SK-N-SH (cell line): ENCODE data around the gene ATP2B2. TPM values are rescaled to one million over a fixed set of nuclear protein-coding genes. Genes with fewer than 3 reads are reported as not detected.

Source experiments
- CTCF ChIA-PET: fragments of 300-600, 350-600 bp; formaldehyde crosslinking; extraction: SDS; loops from one replicate; lab custom pipeline; 2021; lab: Yijun Ruan, JAX
- POLR2A ChIA-PET: fragments of 350-600 bp; sonication (Branson Sonifier 250); formaldehyde crosslinking; extraction: SDS; loops from one replicate; lab custom pipeline; 2020; ENCODE audit warnings: antibody characterized with exemption, inconsistent platforms; lab: Yijun Ruan, JAX
- DNase-seq: peaks from one replicate; pipeline ENCODE4 v3.0.0; 2012
- H2AFZ ChIP-seq: fragments of 200-600 bp; sonication (generic); 2 replicates; pipeline ENCODE4 v1.8.1; 2016; ENCODE audit warnings: antibody characterized with exemption, mild to moderate bottlenecking, low read depth
- H3F3A ChIP-seq: fragments of 200-600 bp; sonication (generic); replicated peaks from 2 replicates; pipeline ENCODE3; 2016; ENCODE audit warnings: antibody characterized with exemption, mild to moderate bottlenecking; ENCODE audit not compliant: insufficient read depth
- H3K27ac ChIP-seq, 2 experiments: fragments of 200-500 bp in 1 of 2; fragments of 200-600 bp in 1 of 2; sonication (Bioruptor generic) in 1 of 2; sonication (generic), shearing (Covaris generic) in 1 of 2; 2 replicates each; pipeline versions ENCODE4 v1.5.1 to v1.6.1; 2014 to 2016; ENCODE audit warnings: low read depth in 2 of 2, inconsistent platforms in 1 of 2, low read length in 1 of 2, mild to moderate bottlenecking in 1 of 2, mixed read lengths in 1 of 2
- H3K27me3 ChIP-seq: fragments of 200-600 bp; sonication (generic), shearing (Covaris generic); 2 replicates; pipeline ENCODE4 v1.6.1; 2016; ENCODE audit warnings: mixed run types; ENCODE audit not compliant: insufficient read depth
- H3K36me3 ChIP-seq, 2 experiments: fragments of 200-500 bp in 1 of 2; fragments of 200-600 bp in 1 of 2; sonication (Bioruptor generic) in 1 of 2; sonication (generic) in 1 of 2; replicated peaks in 1 of 2; 2 replicates each; pipeline versions ENCODE3 to v1.5.1; 2014 to 2016; ENCODE audit warnings: low read length in 1 of 2, mild to moderate bottlenecking in 1 of 2; ENCODE audit not compliant: insufficient read depth in 2 of 2, control insufficient read depth in 1 of 2
- H3K4me1 ChIP-seq, 2 experiments: fragments of 200-500 bp in 1 of 2; fragments of 200-600 bp in 1 of 2; sonication (Bioruptor generic) in 1 of 2; sonication (generic), shearing (Covaris generic) in 1 of 2; 2 replicates each; pipeline versions ENCODE4 v1.5.1 to v1.6.1; 2014 to 2016; ENCODE audit warnings: low read depth in 1 of 2, low read length in 1 of 2, mixed run types in 1 of 2; ENCODE audit not compliant: insufficient read depth in 2 of 2, control insufficient read depth in 1 of 2
- H3K4me2 ChIP-seq: fragments of 200-600 bp; sonication (generic), shearing (Covaris generic); 2 replicates; pipeline ENCODE4 v1.6.1; 2017; ENCODE audit warnings: mixed run types
- H3K4me3 ChIP-seq, 2 experiments: fragments of 200-500 bp in 1 of 2; fragments of 200-600 bp in 1 of 2; sonication (Bioruptor generic) in 1 of 2; sonication (generic), shearing (Covaris generic) in 1 of 2; 2 replicates each; pipeline versions ENCODE4 v1.5.1 to v1.8.1; 2014 to 2016; ENCODE audit warnings: low read depth in 2 of 2, inconsistent platforms in 1 of 2, low read length in 1 of 2, mild to moderate bottlenecking in 1 of 2, mixed read lengths in 1 of 2, moderate library complexity in 1 of 2
- H3K79me2 ChIP-seq: fragments of 200-600 bp; sonication (generic); 2 replicates; pipeline ENCODE4 v1.8.1; 2017; ENCODE audit warnings: mild to moderate bottlenecking; ENCODE audit not compliant: insufficient read depth
- H3K9ac ChIP-seq: fragments of 200-600 bp; sonication (generic); 2 replicates; pipeline ENCODE4 v1.6.1; 2017; ENCODE audit warnings: mixed run types
- H3K9me2 ChIP-seq: fragments of 200-600 bp; sonication (generic); 2 replicates; pipeline ENCODE4 v1.6.1; 2017; ENCODE audit warnings: mixed run types
- H3K9me3 ChIP-seq: fragments of 200-600 bp; sonication (generic); 2 replicates; pipeline ENCODE4 v1.6.1; 2017; ENCODE audit warnings: mixed run types, mild to moderate bottlenecking, moderate library complexity
- H4K20me1 ChIP-seq: fragments of 200-600 bp; sonication (generic); 2 replicates; pipeline ENCODE4 v1.6.1; 2017; ENCODE audit warnings: mild to moderate bottlenecking, mixed run types; ENCODE audit not compliant: insufficient read depth
- CHD2 ChIP-seq: fragments of 150-350 bp; IDR thresholded peaks from 2 replicates; pipeline ENCODE4 v1.6.1; 2018; ENCODE audit warnings: low read length; ENCODE audit not compliant: partially characterized antibody
- ELF1 ChIP-seq: IDR thresholded peaks from 2 replicates; pipeline ENCODE4 v1.4.0; 2012
- EP300 ChIP-seq, 2 experiments: IDR thresholded peaks; 2 replicates each; pipeline versions ENCODE4 v1.4.0 to v1.6.1; 2012; ENCODE audit warnings: borderline replicate concordance in 1 of 2, low read depth in 1 of 2, low read length in 1 of 2
- GABPA ChIP-seq: IDR thresholded peaks from 2 replicates; pipeline ENCODE4 v1.4.0; 2012; ENCODE audit warnings: low read depth, mild to moderate bottlenecking
- GATA2 ChIP-seq: sonication (generic); formaldehyde crosslinking; IDR thresholded peaks from 2 replicates; pipeline ENCODE4 v1.5.0; 2020; ENCODE audit warnings: mild to moderate bottlenecking, missing genetic modification reagents
- MEF2A ChIP-seq: IDR thresholded peaks from 2 replicates; pipeline ENCODE4 v1.4.0; 2012; ENCODE audit warnings: low read depth, borderline replicate concordance
- MXI1 ChIP-seq: IDR thresholded peaks from 2 replicates; pipeline ENCODE4 v1.6.1; 2012; ENCODE audit warnings: mild to moderate bottlenecking, low read depth, low read length, improper control_type of control experiment
- NFIC ChIP-seq: IDR thresholded peaks from 2 replicates; pipeline ENCODE4 v1.4.0; 2012; ENCODE audit warnings: borderline replicate concordance
- PBX3 ChIP-seq: IDR thresholded peaks from 2 replicates; pipeline ENCODE4; 2012
- RAD21 ChIP-seq: IDR thresholded peaks from 2 replicates; pipeline ENCODE4 v1.6.1; 2012; ENCODE audit warnings: mild to moderate bottlenecking, low read length
- RCOR1 ChIP-seq: fragments of 150-350 bp; IDR thresholded peaks from 2 replicates; pipeline ENCODE4 v1.6.1; 2017; ENCODE audit warnings: antibody characterized with exemption, low read length
- RXRA ChIP-seq: IDR thresholded peaks from 2 replicates; pipeline ENCODE4 v1.4.0; 2012; ENCODE audit warnings: low read depth, mild to moderate bottlenecking, borderline replicate concordance
- SMC3 ChIP-seq: IDR thresholded peaks from 2 replicates; pipeline ENCODE4 v1.6.1; 2012; ENCODE audit warnings: low read depth, low read length, improper control_type of control experiment
- TCF12 ChIP-seq: IDR thresholded peaks from 2 replicates; pipeline ENCODE4 v1.4.0; 2012
- TEAD4 ChIP-seq: IDR thresholded peaks from 2 replicates; pipeline ENCODE4 v1.4.0; 2012; ENCODE audit warnings: mild to moderate bottlenecking, borderline replicate concordance; ENCODE audit not compliant: insufficient read depth
- WGBS: methylation state at CpG from one replicate; pipeline ENCODE4 v1.1.6; 2017; ENCODE audit warnings: low lambda C conversion rate; 5-methylcytosine and 5-hydroxymethylcytosine counted together
- polyA plus RNA-seq, 3 experiments: library from polyadenylated mRNA; depleted of rRNA; stranded (reverse); fragments of >200 nt; gene quantifications; 2 replicates each; pipeline ENCODE4 v1.2.3, GENCODE V29; 2012
- TF ChIP-seq, protein P1 (sequence below): IDR thresholded peaks from 2 replicates; pipeline ENCODE4 v1.4.0; 2012; ENCODE audit warnings: low read depth, borderline replicate concordance
- TF ChIP-seq, protein P2 (sequence below): IDR thresholded peaks from 2 replicates; pipeline ENCODE4 v1.4.0; 2012; ENCODE audit warnings: low read depth
- TF ChIP-seq, protein P3 (sequence below): IDR thresholded peaks from 2 replicates; pipeline ENCODE4 v1.4.0; 2012; ENCODE audit warnings: low read depth, borderline replicate concordance
- TF ChIP-seq, protein P4 (sequence below): fragments of 150-350 bp; IDR thresholded peaks from 2 replicates; pipeline ENCODE4 v1.6.1; 2016; ENCODE audit warnings: mild to moderate bottlenecking, low read depth, low read length

The ATP2B2 gene
- polyA plus RNA-seq, 1 of the 3 experiments (the other 2 are of a cell fraction): 0.15 TPM

- TF ChIP-seq, protein P1, sequence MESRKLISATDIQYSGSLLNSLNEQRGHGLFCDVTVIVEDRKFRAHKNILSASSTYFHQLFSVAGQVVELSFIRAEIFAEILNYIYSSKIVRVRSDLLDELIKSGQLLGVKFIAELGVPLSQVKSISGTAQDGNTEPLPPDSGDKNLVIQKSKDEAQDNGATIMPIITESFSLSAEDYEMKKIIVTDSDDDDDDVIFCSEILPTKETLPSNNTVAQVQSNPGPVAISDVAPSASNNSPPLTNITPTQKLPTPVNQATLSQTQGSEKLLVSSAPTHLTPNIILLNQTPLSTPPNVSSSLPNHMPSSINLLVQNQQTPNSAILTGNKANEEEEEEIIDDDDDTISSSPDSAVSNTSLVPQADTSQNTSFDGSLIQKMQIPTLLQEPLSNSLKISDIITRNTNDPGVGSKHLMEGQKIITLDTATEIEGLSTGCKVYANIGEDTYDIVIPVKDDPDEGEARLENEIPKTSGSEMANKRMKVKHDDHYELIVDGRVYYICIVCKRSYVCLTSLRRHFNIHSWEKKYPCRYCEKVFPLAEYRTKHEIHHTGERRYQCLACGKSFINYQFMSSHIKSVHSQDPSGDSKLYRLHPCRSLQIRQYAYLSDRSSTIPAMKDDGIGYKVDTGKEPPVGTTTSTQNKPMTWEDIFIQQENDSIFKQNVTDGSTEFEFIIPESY: no peak
Measured at GRCh38 chr3:10321630-10322351, 183.6 kb downstream of the ATP2B2 start (continued).

DNA sequence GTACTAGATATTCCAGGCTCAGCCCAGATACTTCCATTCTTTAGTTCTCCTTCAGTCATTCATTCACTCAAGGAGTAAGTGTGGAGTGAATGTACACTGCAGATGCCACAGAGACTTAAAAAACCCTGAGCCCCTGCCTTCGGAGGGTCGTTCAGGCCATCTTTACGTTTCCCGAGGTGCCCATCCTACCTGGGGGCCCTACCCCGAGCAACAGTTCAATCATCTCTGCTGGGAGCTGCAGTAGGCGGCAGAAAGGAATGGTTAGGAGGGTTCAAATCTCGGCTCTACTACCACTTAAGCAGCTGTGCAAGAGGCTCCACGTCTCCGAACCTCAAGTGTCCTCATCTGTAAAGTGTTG, 185.1 kb downstream of the ATP2B2 start:
- H3K9me3 ChIP-seq: no peaks in the 10 kb centered on the region
- no peaks in the 10 kb centered on the region for H3K9me2 ChIP-seq
- peak overlapping the region; percentile 97 to 100 for H3K4me3 ChIP-seq
- ChIA-PET CTCF (interaction anchor here (0.8 to 5.9 kb wide), 4 partner anchors 19 to 638 kb away, joined by 4 to 29 read pairs (median 5); no protein-coding TSS in a partner anchor), POLR2A (interaction anchor here (0.6 to 1.5 kb wide), 4 partner anchors 8 to 112 kb away, joined by 3 to 7 read pairs (median 4); no protein-coding TSS in a partner anchor)
- H2AFZ ChIP-seq: no peak overlapping the region
- H3K27me3 ChIP-seq: peaks cover 6% of the 10 kb centered on the region; the same call in 1 of the 2 replicates
- H3F3A ChIP-seq: no peaks in the 10 kb centered on the region
- peaks cover 4 to 8% of the 10 kb centered on the region in 2 experiments; a peak in 3 of 4 replicates for H3K4me1 ChIP-seq
- peaks cover 51% of the 10 kb centered on the region for H3K79me2 ChIP-seq
- H3K27ac ChIP-seq: peak overlapping the region; percentile 51 to 89
- H3K4me2 ChIP-seq: peak overlapping the region; percentile 97
- H3K36me3 ChIP-seq: peaks cover 34 to 37% of the 10 kb centered on the region in 2 experiments
- peaks cover 29% of the 10 kb centered on the region for H4K20me1 ChIP-seq
- H3K9ac ChIP-seq: peak overlapping the region; percentile 98
- DNase-seq: no peak
- TF ChIP-seq GABPA (no peak), TCF12 (no peak), GATA2 (CRISPR knock-in tag) (no peak), EP300 (IDR thresholded peaks at IDR 0.05; ENCODE audit: borderline replicate concordance in 1 of 2, low read depth in 1 of 2, low read length in 1 of 2) (no peak), RXRA (no peak), RAD21 (no peak), TEAD4 (no peak), RCOR1 (no peak), MXI1 (no peak), CHD2 (no peak), PBX3 (no peak), SMC3 (no peak), MEF2A (no peak), NFIC (no peak), ELF1 (no peak)
- TF ChIP-seq, protein P2, sequence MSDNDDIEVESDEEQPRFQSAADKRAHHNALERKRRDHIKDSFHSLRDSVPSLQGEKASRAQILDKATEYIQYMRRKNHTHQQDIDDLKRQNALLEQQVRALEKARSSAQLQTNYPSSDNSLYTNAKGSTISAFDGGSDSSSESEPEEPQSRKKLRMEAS: no peak
- TF ChIP-seq, protein P3, sequence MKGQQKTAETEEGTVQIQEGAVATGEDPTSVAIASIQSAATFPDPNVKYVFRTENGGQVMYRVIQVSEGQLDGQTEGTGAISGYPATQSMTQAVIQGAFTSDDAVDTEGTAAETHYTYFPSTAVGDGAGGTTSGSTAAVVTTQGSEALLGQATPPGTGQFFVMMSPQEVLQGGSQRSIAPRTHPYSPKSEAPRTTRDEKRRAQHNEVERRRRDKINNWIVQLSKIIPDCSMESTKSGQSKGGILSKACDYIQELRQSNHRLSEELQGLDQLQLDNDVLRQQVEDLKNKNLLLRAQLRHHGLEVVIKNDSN: no peak
- TF ChIP-seq, protein P4, sequence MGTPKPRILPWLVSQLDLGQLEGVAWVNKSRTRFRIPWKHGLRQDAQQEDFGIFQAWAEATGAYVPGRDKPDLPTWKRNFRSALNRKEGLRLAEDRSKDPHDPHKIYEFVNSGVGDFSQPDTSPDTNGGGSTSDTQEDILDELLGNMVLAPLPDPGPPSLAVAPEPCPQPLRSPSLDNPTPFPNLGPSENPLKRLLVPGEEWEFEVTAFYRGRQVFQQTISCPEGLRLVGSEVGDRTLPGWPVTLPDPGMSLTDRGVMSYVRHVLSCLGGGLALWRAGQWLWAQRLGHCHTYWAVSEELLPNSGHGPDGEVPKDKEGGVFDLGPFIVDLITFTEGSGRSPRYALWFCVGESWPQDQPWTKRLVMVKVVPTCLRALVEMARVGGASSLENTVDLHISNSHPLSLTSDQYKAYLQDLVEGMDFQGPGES: no peak
- 1% methylated on average over 9 of the region's 9 CpGs for WGBS
